HepG2 (cell line): Measurements from ENCODE around the gene EPC1. TPM values are rescaled to one million over a fixed set of nuclear protein-coding genes. Genes with fewer than 3 reads are reported as not detected.

ENCODE experiments used
- ATAC-seq: fragments of 200-7000 bp; cut with Tn5 transposase; 3 replicates; pipeline ENCODE4 v1.9.1; 2020; ENCODE audit warnings: mild to moderate bottlenecking, moderate library complexity
- BruUV-seq: library from RNA; stranded (reverse); fragments of 400-500 nt; replicated peaks from 2 replicates; lab custom pipeline; 2021; lab: Mats Ljungman, UMichigan
- CTCF ChIA-PET: fragments of 300-600 bp; formaldehyde crosslinking; extraction: SDS; loops from one replicate; lab custom pipeline; 2021; ENCODE audit warnings: low total read pairs, inconsistent platforms, low intra/inter-chr PET ratio; lab: Yijun Ruan, JAX
- POLR2A ChIA-PET: fragments of 350-600 bp; sonication (Branson Sonifier 250); formaldehyde crosslinking; loops from one replicate; lab custom pipeline; 2020; ENCODE audit warnings: antibody characterized with exemption, inconsistent platforms; lab: Yijun Ruan, JAX
- DNase-seq: peaks from one replicate; pipeline ENCODE4 v3.0.0-alpha.2; 2015; ENCODE audit warnings: low spot score
- FAIRE-seq: peaks from 3 replicates; lab custom pipeline; 2011; peaks lifted over from hg19 to GRCh38; lab: Jason Lieb, UNC
- H2AFZ ChIP-seq: one replicate; pipeline ENCODE4 v1.6.1; 2011; ENCODE audit warnings: low read length, inconsistent platforms
- H3K27ac ChIP-seq: fragments of 300-600 bp; 3 replicates; pipeline ENCODE4 v1.8.0; 2011; ENCODE audit warnings: mixed run types, mild to moderate bottlenecking, mixed read lengths, low read length, inconsistent platforms; ENCODE audit not compliant: insufficient read depth; ENCODE audit errors: extremely low read length
- H3K27me3 ChIP-seq, 2 experiments: fragments of 200-600 bp in 1 of 2; 2 replicates in 1 of 2; 3 replicates in 1 of 2; pipeline versions ENCODE4 v1.6.0 to v1.8.0; 2011; ENCODE audit warnings: low read length in 2 of 2, mild to moderate bottlenecking in 2 of 2, moderate library complexity in 2 of 2, inconsistent platforms in 1 of 2; ENCODE audit not compliant: insufficient read depth in 2 of 2, control insufficient read depth in 1 of 2
- H3K36me3 ChIP-seq, 2 experiments: fragments of 200-600 bp in 1 of 2; replicated peaks in 1 of 2; 2 replicates in 1 of 2; 3 replicates in 1 of 2; pipeline versions ENCODE4 v1.5.1 to v1.8.0; 2011; ENCODE audit warnings: low read length in 2 of 2, inconsistent platforms in 1 of 2; ENCODE audit not compliant: insufficient read depth in 2 of 2, control insufficient read depth in 1 of 2
- H3K4me1 ChIP-seq: 2 replicates; pipeline ENCODE4 v1.5.1; 2012; ENCODE audit warnings: low read length, inconsistent platforms; ENCODE audit not compliant: insufficient read depth
- H3K4me2 ChIP-seq: 2 replicates; pipeline ENCODE4 v1.6.0; 2011; ENCODE audit warnings: low read depth, low read length, inconsistent platforms
- H3K4me3 ChIP-seq, 3 experiments: fragments of 200-600 bp in 1 of 3; sonication (generic), shearing (Covaris generic) in 1 of 3; replicated peaks in 1 of 3; 2 replicates each; pipeline ENCODE4 v1.5.1; 2011 to 2016; ENCODE audit warnings: low read length in 3 of 3, inconsistent platforms in 2 of 3, low read depth in 2 of 3, mild to moderate bottlenecking in 2 of 3, control low read depth in 1 of 3, mixed read lengths in 1 of 3; ENCODE audit not compliant: insufficient read depth in 1 of 3
- H3K79me2 ChIP-seq: one replicate; pipeline ENCODE4 v1.6.1; 2011; ENCODE audit warnings: low read length, inconsistent platforms; ENCODE audit not compliant: insufficient read depth
- H3K9ac ChIP-seq: 2 replicates; pipeline ENCODE4 v1.6.0; 2011; ENCODE audit warnings: mild to moderate bottlenecking, low read depth, low read length, inconsistent platforms; ENCODE audit not compliant: insufficient read depth
- H3K9me3 ChIP-seq: 2 replicates; pipeline ENCODE4 v1.5.1; 2012; ENCODE audit warnings: mild to moderate bottlenecking, low read length
- H4K20me1 ChIP-seq: 2 replicates; pipeline ENCODE4 v1.6.0; 2011; ENCODE audit warnings: inconsistent platforms, mild to moderate bottlenecking, low read length, moderate library complexity; ENCODE audit not compliant: insufficient read depth
- CBFB ChIP-seq: sonication (generic); formaldehyde crosslinking; IDR thresholded peaks from 2 replicates; pipeline ENCODE4 v1.4.0; 2020; ENCODE audit warnings: missing genetic modification reagents
- CC2D1A ChIP-seq: sonication (generic); formaldehyde crosslinking; IDR thresholded peaks from 2 replicates; pipeline ENCODE4 v1.8.1; 2023; ENCODE audit warnings: mild to moderate bottlenecking, missing genetic modification reagents
- DRAP1 ChIP-seq: IDR thresholded peaks from 2 replicates; pipeline ENCODE4 v1.6.1; 2016; ENCODE audit warnings: missing genetic modification reagents, missing compliant biosample characterization
- GATAD1 ChIP-seq: IDR thresholded peaks from 2 replicates; pipeline ENCODE4 v1.6.1; 2016; ENCODE audit warnings: missing genetic modification reagents, missing compliant biosample characterization
- IKZF5 ChIP-seq: IDR thresholded peaks from 2 replicates; pipeline ENCODE4 v1.6.1; 2018; ENCODE audit warnings: missing genetic modification reagents, mild to moderate bottlenecking, missing compliant biosample characterization
- KMT2B ChIP-seq: IDR thresholded peaks from 2 replicates; pipeline ENCODE4 v1.6.1; 2016; ENCODE audit warnings: missing genetic modification reagents, missing compliant biosample characterization
- MYPOP ChIP-seq: sonication (generic); formaldehyde crosslinking; IDR thresholded peaks from 2 replicates; pipeline ENCODE4 v1.8.1; 2023; ENCODE audit warnings: mild to moderate bottlenecking, moderate library complexity, missing genetic modification reagents
- NR1H2 ChIP-seq: sonication (generic); formaldehyde crosslinking; IDR thresholded peaks from 2 replicates; pipeline ENCODE4 v1.8.1; 2022; ENCODE audit warnings: low read depth, missing genetic modification reagents, borderline replicate concordance
- PAX8 ChIP-seq: sonication (generic); formaldehyde crosslinking; IDR thresholded peaks from 2 replicates; pipeline ENCODE4 v1.8.0; 2022; ENCODE audit warnings: mild to moderate bottlenecking, missing genetic modification reagents, borderline replicate concordance
- SCMH1 ChIP-seq: sonication (generic); formaldehyde crosslinking; IDR thresholded peaks from 2 replicates; pipeline ENCODE4 v1.9.0; 2021; ENCODE audit warnings: missing genetic modification reagents, mild to moderate bottlenecking, borderline replicate concordance
- SIN3B ChIP-seq: fragments of 150-350 bp; IDR thresholded peaks from 2 replicates; pipeline ENCODE4 v1.6.1; 2014; ENCODE audit warnings: low read length
- TBL1XR1 ChIP-seq: fragments of 150-350 bp; IDR thresholded peaks from 2 replicates; pipeline ENCODE4 v1.6.1; 2014; ENCODE audit warnings: borderline replicate concordance, low read length; ENCODE audit not compliant: partially characterized antibody
- XRCC5 ChIP-seq: fragments of 200-400 bp; formaldehyde crosslinking; optimal IDR thresholded peaks from 2 replicates; pipeline ENCODE3; 2017; ENCODE audit warnings: mild to moderate bottlenecking, low read length
- ZBTB42 ChIP-seq: sonication (generic); formaldehyde crosslinking; IDR thresholded peaks from 2 replicates; pipeline ENCODE4 v1.5.0; 2020; ENCODE audit warnings: mild to moderate bottlenecking, missing genetic modification reagents
- ZNF121 ChIP-seq: sonication (generic); formaldehyde crosslinking; IDR thresholded peaks from 2 replicates; pipeline ENCODE4 v1.5.0; 2020; ENCODE audit warnings: mild to moderate bottlenecking, missing genetic modification reagents
- ZNF343 ChIP-seq: sonication (generic); formaldehyde crosslinking; IDR thresholded peaks from 2 replicates; pipeline ENCODE4 v1.4.0; 2020; ENCODE audit warnings: mild to moderate bottlenecking, missing genetic modification reagents
- ZNF414 ChIP-seq: sonication (generic); formaldehyde crosslinking; IDR thresholded peaks from 2 replicates; pipeline ENCODE4 v1.5.0; 2020; ENCODE audit warnings: missing genetic modification reagents
- ZNF572 ChIP-seq: sonication (generic); formaldehyde crosslinking; IDR thresholded peaks from 2 replicates; pipeline ENCODE4 v1.5.1; 2020; ENCODE audit warnings: mild to moderate bottlenecking, missing genetic modification reagents
- ZNF770 ChIP-seq: sonication (generic); formaldehyde crosslinking; IDR thresholded peaks from 2 replicates; pipeline ENCODE4 v1.5.0; 2020; ENCODE audit warnings: mild to moderate bottlenecking, missing genetic modification reagents
- whole genome bisulfite sequencing: methylation state at CpG from one replicate; pipeline ENCODE4 v1.1.6; 2017; ENCODE audit warnings: low lambda C conversion rate; 5-methylcytosine and 5-hydroxymethylcytosine counted together
- in situ Hi-C: cut with HindIII; loops from 2 replicates; pipeline ENCODE4 v1.10.0; 2017; ENCODE audit warnings: low pct_unique_long_range_greater_than_20kb; ENCODE audit not compliant: extremely low pct_ligation_motif_present
- intact Hi-C: fragments of 100-400 bp; cut with micrococcal nuclease; formaldehyde crosslinking; loops from one replicate; pipeline ENCODE4 v1.10.0; 2022; ENCODE audit not compliant: unreplicated experiment
- polyA plus RNA-seq, 8 experiments: library from polyadenylated mRNA; depleted of rRNA in 3 of 8; stranded (reverse) in 7 of 8; unstranded in 1 of 8; fragments of >200 nt; fragmentation: Illumina TruSeq in 4 of 8; extraction: Trizol in 4 of 8; gene quantifications; 2 replicates each; pipeline versions ENCODE4 v1.2.1 to v1.2.3, GENCODE V29; 2011 to 2016; ENCODE audit warnings: low read depth in 4 of 8, missing spikeins in 1 of 8, mixed read lengths in 1 of 8; ENCODE audit not compliant: insufficient read depth in 1 of 8
- total RNA-seq, 5 experiments: library from RNA; depleted of rRNA; stranded (reverse); fragments of >200 nt; fragmentation: Illumina TruSeq; extraction: Trizol; gene quantifications; 2 replicates each; pipeline ENCODE4 v1.2.3, GENCODE V29; 2016; ENCODE audit warnings: low read depth in 1 of 5

EPC1 gene
- total and polyA plus RNA-seq, 2 of the 13 experiments (the other 11 are each of a cell fraction or from before 2014, with no cell fraction given), result 28.7 to 44.2 TPM

- H3K27ac ChIP-seq, result no peak overlapping the region
- in situ Hi-C loops, result no loop called here
- DNase-seq, result no peak
- no peak for ATAC-seq
- no TSS peak for BruUV-seq
- no peak for FAIRE-seq
- no peaks in the 10 kb centered on the region for H3K27me3 ChIP-seq
- peaks cover 6 to 21% of the 10 kb centered on the region in 2 experiments for H3K36me3 ChIP-seq
- H2AFZ ChIP-seq, result no peak overlapping the region
- H3K9ac ChIP-seq, result no peak overlapping the region
- H3K4me2 ChIP-seq, result no peak overlapping the region
- no peak overlapping the region for H3K4me3 ChIP-seq
- POLR2A ChIA-PET, result no interaction called here
- intact Hi-C loops, result no loop called here
- no peaks in the 10 kb centered on the region for H4K20me1 ChIP-seq
- TF ChIP-seq XRCC5, result no peak
- no peak for TF ChIP-seq SIN3B
- no peak for TF ChIP-seq TBL1XR1
- no peak for TF ChIP-seq CC2D1A
- no peak for TF ChIP-seq DRAP1
- no peak for TF ChIP-seq ZBTB42 (CRISPR knock-in tag)
- TF ChIP-seq ZNF343 (CRISPR knock-in tag), result no peak
- no peak for TF ChIP-seq GATAD1 (CRISPR knock-in tag)
- TF ChIP-seq ZNF121 (CRISPR knock-in tag), result no peak
- TF ChIP-seq ZNF572, result no peak
- no peak for TF ChIP-seq NR1H2 (CRISPR knock-in tag)
- TF ChIP-seq PAX8 (CRISPR knock-in tag), result no peak
- no peak for TF ChIP-seq MYPOP (CRISPR knock-in tag)
- no peak for TF ChIP-seq ZNF414 (CRISPR knock-in tag)
- no peak for TF ChIP-seq ZNF770
- no peak for TF ChIP-seq IKZF5 (CRISPR knock-in tag)
- TF ChIP-seq KMT2B, result no peak
- TF ChIP-seq CBFB (CRISPR knock-in tag), result no peak
- TF ChIP-seq SCMH1 (CRISPR knock-in tag), result no peak
- H3K4me1 ChIP-seq, result no peaks in the 10 kb centered on the region
- H3K79me2 ChIP-seq, result no peaks in the 10 kb centered on the region
- 97% methylated on average over 2 of the region's 2 CpGs for whole genome bisulfite sequencing
- CTCF ChIA-PET, result no interaction called here
- no peaks in the 10 kb centered on the region for H3K9me3 ChIP-seq
Measured at GRCh38 chr10:32265756-32266155, 81.2 kb downstream of the EPC1 start.
